ENCODE data around the gene PLXNA2. TPM values are rescaled to one million over a fixed set of nuclear protein-coding genes. Genes with fewer than 3 reads are reported as not detected.

PLXNA2 gene
- total RNA-seq, 1 experiment from 2014 or later = 0.06 TPM

GRCh38 chr1:208145167-208145566, 99.0 kb downstream of the PLXNA2 start:
- ChIA-PET CTCF (no interaction called here), POLR2A (ENCODE audit: low non-redundant PET) (no interaction called here)
- DNase-seq (ENCODE audit: low spot score) = no peak
- intact Hi-C loops (cut with micrococcal nuclease; ENCODE audit: unreplicated experiment) = loop anchor here (5.0 kb wide), 1 partner anchor 1447 kb away; no protein-coding TSS in a partner anchor
- Histone ChIP-seq H3K4me1 (ENCODE audit: insufficient read depth, low read length, poor library complexity, severe bottlenecking) (no peaks in the 10 kb centered on the region), H3K27me3 (replicated peaks; ENCODE audit: insufficient read depth, low read depth, low read length, poor library complexity) (no peaks in the 10 kb centered on the region), H3K27ac (ENCODE audit: low read depth, low read length, poor library complexity, severe bottlenecking) (no peak overlapping the region), H3K4me3 (ENCODE audit: low read depth, low read length, poor library complexity, severe bottlenecking) (no peak overlapping the region), H3K36me3 (ENCODE audit: insufficient read depth, low read length, poor library complexity, severe bottlenecking) (no peaks in the 10 kb centered on the region), H3K9me3 (ENCODE audit: low read depth, low read length, poor library complexity, severe bottlenecking) (no peaks in the 10 kb centered on the region)
- TF ChIP-seq EZH2 (IDR thresholded peaks at IDR 0.05; ENCODE audit: borderline replicate concordance, low read depth, low read length, poor library complexity, severe bottlenecking) = no peak
- TF ChIP-seq CTCF (conservative IDR thresholded peaks at IDR 0.05; ENCODE audit: low read depth, low read length) = no peak
- BruUV-seq (replicated peaks) = no TSS peak

GRCh38 chr1:208142590-208143382, 101.4 kb downstream of the PLXNA2 start:
- Histone ChIP-seq H3K9me3 (ENCODE audit: low read depth, low read length, poor library complexity, severe bottlenecking) (no peaks in the 10 kb centered on the region), H3K4me1 (ENCODE audit: insufficient read depth, low read length, poor library complexity, severe bottlenecking) (no peaks in the 10 kb centered on the region), H3K4me3 (ENCODE audit: low read depth, low read length, poor library complexity, severe bottlenecking) (no peak overlapping the region), H3K27me3 (replicated peaks; ENCODE audit: insufficient read depth, low read depth, low read length, poor library complexity) (no peaks in the 10 kb centered on the region), H3K27ac (ENCODE audit: low read depth, low read length, poor library complexity, severe bottlenecking) (no peak overlapping the region), H3K36me3 (ENCODE audit: insufficient read depth, low read length, poor library complexity, severe bottlenecking) (no peaks in the 10 kb centered on the region)
- CTCF ChIA-PET = no interaction called here
- POLR2A ChIA-PET (ENCODE audit: low non-redundant PET) = no interaction called here
- intact Hi-C loops (cut with micrococcal nuclease; ENCODE audit: unreplicated experiment) = no loop called here
- DNase-seq (ENCODE audit: low spot score) = no peak
- TF ChIP-seq EZH2 (IDR thresholded peaks at IDR 0.05; ENCODE audit: borderline replicate concordance, low read depth, low read length, poor library complexity, severe bottlenecking) (no peak), CTCF (conservative IDR thresholded peaks at IDR 0.05; ENCODE audit: low read depth, low read length) (no peak)
- no TSS peak for BruUV-seq (replicated peaks)

- ChIA-PET POLR2A (ENCODE audit: low non-redundant PET) (no interaction called here), CTCF (no interaction called here)
- Histone ChIP-seq H3K27ac (ENCODE audit: low read depth, low read length, poor library complexity, severe bottlenecking) (no peak overlapping the region), H3K4me3 (ENCODE audit: low read depth, low read length, poor library complexity, severe bottlenecking) (no peak overlapping the region), H3K36me3 (ENCODE audit: insufficient read depth, low read length, poor library complexity, severe bottlenecking) (no peaks in the 10 kb centered on the region), H3K4me1 (ENCODE audit: insufficient read depth, low read length, poor library complexity, severe bottlenecking) (no peaks in the 10 kb centered on the region), H3K9me3 (ENCODE audit: low read depth, low read length, poor library complexity, severe bottlenecking) (no peaks in the 10 kb centered on the region), H3K27me3 (replicated peaks; ENCODE audit: insufficient read depth, low read depth, low read length, poor library complexity) (no peaks in the 10 kb centered on the region)
- no TSS peak for BruUV-seq (replicated peaks)
- no peak for DNase-seq (ENCODE audit: low spot score)
- intact Hi-C loops (cut with micrococcal nuclease; ENCODE audit: unreplicated experiment) = no loop called here
- TF ChIP-seq EZH2 (IDR thresholded peaks at IDR 0.05; ENCODE audit: borderline replicate concordance, low read depth, low read length, poor library complexity, severe bottlenecking) (no peak), CTCF (conservative IDR thresholded peaks at IDR 0.05; ENCODE audit: low read depth, low read length) (no peak)
Measured at GRCh38 chr1:208141610-208142192, 102.5 kb downstream of the PLXNA2 start.
